Caco-2 (cell line): ENCODE measurements around the gene DYNLRB2. TPM values are rescaled to one million over a fixed set of nuclear protein-coding genes. Genes with fewer than 3 reads are reported as not detected.

Source experiments
- BruUV-seq: library from RNA; stranded (reverse); fragments of 400-500 nt; replicated peaks from 2 replicates; lab custom pipeline; 2021; lab: Mats Ljungman, UMichigan
- CTCF ChIA-PET: fragments of 300-600 bp; sonication (Branson Sonifier 250); formaldehyde crosslinking; loops from one replicate; lab custom pipeline; 2022; ENCODE audit warnings: antibody characterized with exemption; lab: Charles Lee
- POLR2A ChIA-PET: fragments of 300-600 bp; sonication (Branson Sonifier 250); formaldehyde crosslinking; loops from one replicate; lab custom pipeline; 2022; ENCODE audit warnings: antibody characterized with exemption; lab: Charles Lee
- DNase-seq, 2 experiments: peaks; one replicate each; pipeline versions ENCODE4 v3.0.0 to v3.0.0-alpha.2; 2020 to 2022
- H3K27me3 ChIP-seq: replicated peaks from 2 replicates; pipeline ENCODE4 v1.6.0; 2011; ENCODE audit warnings: low read length; ENCODE audit not compliant: control insufficient read depth, insufficient read depth
- H3K36me3 ChIP-seq: 2 replicates; pipeline ENCODE4 v1.5.1; 2011; ENCODE audit warnings: low read length; ENCODE audit not compliant: control insufficient read depth, insufficient read depth
- H3K4me1 ChIP-seq: fragments of 250-450 bp; sonication (Bioruptor Pico); 2 replicates; pipeline ENCODE4 v1.5.1; 2020; ENCODE audit warnings: mild to moderate bottlenecking
- H3K4me3 ChIP-seq: 2 replicates; pipeline ENCODE4 v1.5.1; 2011; ENCODE audit warnings: low read depth, mild to moderate bottlenecking, control low read depth, low read length
- H3K9me3 ChIP-seq: fragments of 250-450 bp; sonication (Bioruptor Pico); 2 replicates; pipeline ENCODE4 v1.5.1; 2020; ENCODE audit warnings: mild to moderate bottlenecking, moderate library complexity
- H3K27ac Mint-ChIP-seq: one replicate; pipeline ENCODE4 v1.8.0; 2022; ENCODE audit warnings: mixed read lengths; ENCODE audit not compliant: unreplicated experiment
- H3K27me3 Mint-ChIP-seq: one replicate; pipeline ENCODE4 v1.8.0; 2022; ENCODE audit warnings: mixed read lengths; ENCODE audit not compliant: insufficient read depth, unreplicated experiment
- H3K36me3 Mint-ChIP-seq: one replicate; pipeline ENCODE4 v1.8.0; 2022; ENCODE audit warnings: mild to moderate bottlenecking, mixed read lengths; ENCODE audit not compliant: insufficient read depth, unreplicated experiment
- H3K4me1 Mint-ChIP-seq: one replicate; pipeline ENCODE4 v1.8.0; 2022; ENCODE audit warnings: low read depth, mixed read lengths; ENCODE audit not compliant: unreplicated experiment
- H3K4me3 Mint-ChIP-seq: one replicate; pipeline ENCODE4 v1.8.0; 2022; ENCODE audit warnings: mild to moderate bottlenecking, moderate library complexity, mixed read lengths; ENCODE audit not compliant: unreplicated experiment
- H3K9me3 Mint-ChIP-seq: one replicate; pipeline ENCODE4 v1.8.0; 2022; ENCODE audit warnings: mixed read lengths; ENCODE audit not compliant: unreplicated experiment
- intact Hi-C: fragments of 100-400 bp; cut with micrococcal nuclease; formaldehyde crosslinking; loops from one replicate; pipeline ENCODE4 v1.10.0; 2022; ENCODE audit not compliant: unreplicated experiment
- total RNA-seq: library from RNA; stranded (reverse); gene quantifications from 2 replicates; pipeline ENCODE4 v1.2.3, GENCODE V29; 2022
- TF ChIP-seq, protein P1 (sequence below), 2 experiments: fragments of 200-600 bp in 1 of 2; IDR thresholded peaks; 1 replicate in 1 of 2; 2 replicates in 1 of 2; pipeline versions ENCODE4 v1.5.1 to v1.8.0; 2011 to 2022; ENCODE audit warnings: antibody characterized with exemption in 1 of 2, control low read depth in 1 of 2, inconsistent platforms in 1 of 2, low read depth in 1 of 2, low read length in 1 of 2, mild to moderate bottlenecking in 1 of 2, moderate library complexity in 1 of 2; ENCODE audit not compliant: insufficient read depth in 1 of 2, severe bottlenecking in 1 of 2, unreplicated experiment in 1 of 2

Gene DYNLRB2
- total RNA-seq, 1 experiment from 2014 or later: not detected

DNA sequence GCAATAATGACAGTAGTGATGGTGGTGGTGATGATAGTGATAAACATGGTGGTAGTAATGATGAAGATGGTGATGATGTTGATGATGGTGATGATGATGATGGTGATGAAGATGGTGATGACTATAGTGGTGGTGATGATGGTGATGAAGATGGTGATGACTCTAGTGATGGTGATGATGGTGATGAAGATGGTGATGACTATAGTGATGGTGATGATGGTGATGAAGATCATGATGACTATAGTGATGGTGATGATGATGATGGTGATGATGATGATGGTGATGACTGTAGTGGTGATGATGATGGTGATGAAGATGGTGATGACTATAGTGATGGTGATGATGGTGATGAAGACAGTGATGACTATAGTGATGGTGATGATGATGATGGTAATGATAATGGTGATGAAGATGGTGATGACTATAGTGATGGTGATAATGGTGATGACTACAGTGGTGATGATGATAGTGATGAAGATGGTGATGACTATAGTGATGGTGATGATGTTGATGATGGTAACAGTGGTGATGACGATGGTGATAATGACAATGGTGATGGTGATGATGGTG, 35.6 kb downstream of the DYNLRB2 start:
- Histone ChIP-seq H3K4me1 (no peaks in the 10 kb centered on the region), H3K27me3 (no peaks in the 10 kb centered on the region), H3K4me3 (no peak overlapping the region), H3K9me3 (0 out of 2 replicates have a peak, but pooled peaks cover 3% of the 10 kb centered on the region), H3K36me3 (no peaks in the 10 kb centered on the region)
- no peak overlapping the region for H3K27ac Mint-ChIP-seq
- peaks cover 7% of the 10 kb centered on the region for H3K27me3 Mint-ChIP-seq
- no peaks in the 10 kb centered on the region for H3K9me3 Mint-ChIP-seq
- H3K36me3 Mint-ChIP-seq: no peaks in the 10 kb centered on the region
- no peaks in the 10 kb centered on the region for H3K4me1 Mint-ChIP-seq
- CTCF ChIA-PET: no interaction called here
- no peak for DNase-seq
- TF ChIP-seq, protein P1, sequence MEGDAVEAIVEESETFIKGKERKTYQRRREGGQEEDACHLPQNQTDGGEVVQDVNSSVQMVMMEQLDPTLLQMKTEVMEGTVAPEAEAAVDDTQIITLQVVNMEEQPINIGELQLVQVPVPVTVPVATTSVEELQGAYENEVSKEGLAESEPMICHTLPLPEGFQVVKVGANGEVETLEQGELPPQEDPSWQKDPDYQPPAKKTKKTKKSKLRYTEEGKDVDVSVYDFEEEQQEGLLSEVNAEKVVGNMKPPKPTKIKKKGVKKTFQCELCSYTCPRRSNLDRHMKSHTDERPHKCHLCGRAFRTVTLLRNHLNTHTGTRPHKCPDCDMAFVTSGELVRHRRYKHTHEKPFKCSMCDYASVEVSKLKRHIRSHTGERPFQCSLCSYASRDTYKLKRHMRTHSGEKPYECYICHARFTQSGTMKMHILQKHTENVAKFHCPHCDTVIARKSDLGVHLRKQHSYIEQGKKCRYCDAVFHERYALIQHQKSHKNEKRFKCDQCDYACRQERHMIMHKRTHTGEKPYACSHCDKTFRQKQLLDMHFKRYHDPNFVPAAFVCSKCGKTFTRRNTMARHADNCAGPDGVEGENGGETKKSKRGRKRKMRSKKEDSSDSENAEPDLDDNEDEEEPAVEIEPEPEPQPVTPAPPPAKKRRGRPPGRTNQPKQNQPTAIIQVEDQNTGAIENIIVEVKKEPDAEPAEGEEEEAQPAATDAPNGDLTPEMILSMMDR (IDR thresholded peaks at IDR 0.05; ENCODE audit: insufficient read depth in 1 of 2, low read depth in 1 of 2, low read length in 1 of 2, severe bottlenecking in 1 of 2, unreplicated experiment in 1 of 2): no peak
- intact Hi-C loops: no loop called here
- H3K4me3 Mint-ChIP-seq: no peak overlapping the region
- POLR2A ChIA-PET: no interaction called here
- no TSS peak for BruUV-seq

DNA sequence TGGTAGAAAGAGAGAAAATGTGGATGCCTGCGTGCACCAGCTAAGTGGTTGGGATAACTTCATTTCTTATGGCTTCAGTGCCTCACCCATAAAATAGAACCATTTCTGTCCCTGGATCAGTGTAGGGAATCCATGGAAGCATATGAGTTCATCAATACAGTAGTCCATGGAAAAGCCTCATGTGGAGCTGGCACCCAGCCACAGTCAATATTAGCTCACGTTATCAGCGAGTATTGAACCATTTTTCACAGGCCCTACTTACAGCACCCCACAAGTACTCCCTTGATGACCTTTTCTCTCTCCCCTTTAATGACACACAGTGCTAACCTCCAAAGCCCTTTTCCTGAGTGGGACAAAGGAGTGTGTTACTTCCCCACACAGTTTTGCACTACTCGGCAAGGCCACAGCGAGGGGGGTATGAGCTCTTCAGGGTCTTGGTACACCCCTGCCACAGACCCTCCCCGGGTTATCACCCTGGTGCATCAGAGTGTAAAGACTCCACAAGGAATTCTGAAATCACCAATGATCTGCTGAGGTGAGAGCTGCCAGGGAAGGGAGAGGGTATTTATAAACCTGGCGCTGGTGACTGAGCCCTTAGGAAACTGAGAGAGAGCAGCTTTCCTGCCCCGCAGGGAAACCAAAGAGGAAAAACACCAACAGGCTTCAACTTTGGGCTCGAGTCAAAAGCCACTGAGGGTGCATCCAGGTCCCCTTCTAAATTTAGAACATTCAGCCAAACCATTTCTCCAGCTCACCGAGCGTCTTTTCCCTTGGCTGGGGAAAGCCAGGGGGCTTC, 36.9 kb downstream of the DYNLRB2 start:
- ChIA-PET CTCF (interaction anchor here (0.5 kb wide), 1 partner anchor 1082 kb away, joined by 3 read pairs; no protein-coding TSS in a partner anchor), POLR2A (no interaction called here)
- Mint-ChIP-seq H3K9me3 (no peaks in the 10 kb centered on the region), H3K36me3 (no peaks in the 10 kb centered on the region), H3K4me1 (no peaks in the 10 kb centered on the region), H3K4me3 (no peak overlapping the region), H3K27me3 (peaks cover 7% of the 10 kb centered on the region), H3K27ac (no peak overlapping the region)
- BruUV-seq: no TSS peak
- TF ChIP-seq, protein P1 (IDR thresholded peaks at IDR 0.05; ENCODE audit: insufficient read depth in 1 of 2, low read depth in 1 of 2, low read length in 1 of 2, severe bottlenecking in 1 of 2, unreplicated experiment in 1 of 2): no peak
- Histone ChIP-seq H3K27me3 (no peaks in the 10 kb centered on the region), H3K9me3 (0 out of 2 replicates have a peak, but pooled peaks cover 3% of the 10 kb centered on the region), H3K4me3 (no peak overlapping the region), H3K4me1 (no peaks in the 10 kb centered on the region), H3K36me3 (no peaks in the 10 kb centered on the region)
- intact Hi-C loops: no loop called here
- DNase-seq: no peak

DNA sequence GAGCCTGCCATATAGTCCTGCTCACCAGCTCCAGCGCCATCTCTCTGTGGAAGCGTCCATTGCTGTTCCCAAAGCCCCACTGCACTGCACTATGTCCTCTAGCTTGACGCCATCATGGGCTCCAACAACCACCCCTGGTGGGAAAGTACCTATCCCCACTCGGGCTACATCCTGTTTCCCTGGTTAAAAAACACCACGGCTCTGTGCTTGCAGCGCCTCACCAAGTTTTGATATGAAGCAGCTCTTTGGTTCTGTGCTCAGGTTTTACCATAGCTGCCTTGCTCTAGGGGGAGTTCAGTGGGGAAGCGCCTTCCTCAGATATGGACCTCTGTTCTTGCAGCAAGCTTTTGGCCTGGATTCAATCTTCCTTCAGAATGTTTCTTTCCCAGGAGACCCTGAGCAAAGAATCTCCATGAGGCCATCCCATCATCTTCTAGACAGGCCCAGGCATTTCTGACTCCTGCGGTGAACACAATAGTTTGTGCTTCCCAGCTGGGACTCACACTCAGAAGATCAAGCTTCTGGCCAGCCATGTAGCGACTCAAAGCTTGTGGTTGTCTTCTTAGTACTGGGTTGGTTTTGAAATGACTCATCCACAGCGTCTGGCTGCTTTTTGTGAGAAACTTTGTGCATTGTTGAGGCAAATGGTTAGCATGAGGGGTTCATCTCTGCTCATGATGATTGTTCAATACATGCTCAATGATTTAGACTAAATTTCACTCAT, 39.5 kb downstream of the DYNLRB2 start:
- ChIA-PET POLR2A (no interaction called here), CTCF (no interaction called here)
- Histone ChIP-seq H3K4me1 (no peaks in the 10 kb centered on the region), H3K27me3 (peaks cover 2% of the 10 kb centered on the region), H3K4me3 (no peak overlapping the region), H3K36me3 (no peaks in the 10 kb centered on the region), H3K9me3 (0 out of 2 replicates have a peak, but pooled peaks cover 3% of the 10 kb centered on the region)
- Mint-ChIP-seq H3K9me3 (no peaks in the 10 kb centered on the region), H3K36me3 (no peaks in the 10 kb centered on the region), H3K27me3 (peaks cover 10% of the 10 kb centered on the region), H3K4me3 (no peak overlapping the region), H3K4me1 (no peaks in the 10 kb centered on the region), H3K27ac (no peak overlapping the region)
- no TSS peak for BruUV-seq
- intact Hi-C loops: no loop called here
- TF ChIP-seq, protein P1 (IDR thresholded peaks at IDR 0.05; ENCODE audit: insufficient read depth in 1 of 2, low read depth in 1 of 2, low read length in 1 of 2, severe bottlenecking in 1 of 2, unreplicated experiment in 1 of 2): no peak
- DNase-seq: no peak
